Measurements from ENCODE around the gene ROBO1. TPM values are rescaled to one million over a fixed set of nuclear protein-coding genes. Genes with fewer than 3 reads are reported as not detected.

Gene ROBO1
- total RNA-seq, 1 experiment from 2014 or later: 33.9 TPM

DNA sequence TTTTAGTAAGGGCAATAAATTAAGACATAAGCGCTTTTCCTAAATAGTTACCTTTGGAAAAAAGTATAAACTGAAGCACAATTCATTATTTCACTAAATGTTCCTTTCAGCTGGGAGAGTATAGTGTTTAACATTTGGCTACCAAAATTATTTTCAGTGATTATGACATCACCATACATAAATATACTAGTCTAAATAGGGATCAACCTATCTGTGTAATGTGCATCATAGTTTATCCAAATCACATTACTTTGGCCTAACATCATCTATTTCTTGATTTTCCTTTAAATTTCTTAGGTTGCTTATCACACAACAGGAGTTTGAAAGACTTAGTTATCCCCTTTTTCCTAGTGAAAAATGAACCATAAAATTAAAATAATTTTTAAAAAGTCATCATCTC, 738.9 kb downstream of the ROBO1 start:
- Mint-ChIP-seq H3K27me3 (ENCODE audit: unreplicated experiment) (no peaks in the 10 kb centered on the region), H3K4me3 (ENCODE audit: low read depth, unreplicated experiment) (no peak overlapping the region), H3K36me3 (ENCODE audit: insufficient read depth, unreplicated experiment) (no peaks in the 10 kb centered on the region), H3K9me3 (ENCODE audit: low read depth, unreplicated experiment) (no peaks in the 10 kb centered on the region), H3K4me1 (ENCODE audit: low read depth, unreplicated experiment) (no peaks in the 10 kb centered on the region), H3K27ac (ENCODE audit: unreplicated experiment) (no peak overlapping the region)
- BruUV-seq (replicated peaks): no TSS peak
- intact Hi-C loops (cut with micrococcal nuclease; ENCODE audit: unreplicated experiment): loop anchor here (5.0 kb wide), 1 partner anchor 37 kb away; no protein-coding TSS in a partner anchor
- DNase-seq: no peak
- CTCF ChIA-PET: no interaction called here
- TF ChIP-seq CTCF (IDR thresholded peaks at IDR 0.05; ENCODE audit: unreplicated experiment): no peak

- TF ChIP-seq CTCF (IDR thresholded peaks at IDR 0.05; ENCODE audit: unreplicated experiment): no peak
- no peak for DNase-seq
- intact Hi-C loops (cut with micrococcal nuclease; ENCODE audit: unreplicated experiment): loop anchor here (5.0 kb wide), 1 partner anchor 35 kb away; no protein-coding TSS in a partner anchor
- BruUV-seq (replicated peaks): no TSS peak
- Mint-ChIP-seq H3K9me3 (ENCODE audit: low read depth, unreplicated experiment) (no peaks in the 10 kb centered on the region), H3K27ac (ENCODE audit: unreplicated experiment) (no peak overlapping the region), H3K4me1 (ENCODE audit: low read depth, unreplicated experiment) (no peaks in the 10 kb centered on the region), H3K36me3 (ENCODE audit: insufficient read depth, unreplicated experiment) (no peaks in the 10 kb centered on the region), H3K4me3 (ENCODE audit: low read depth, unreplicated experiment) (no peak overlapping the region), H3K27me3 (ENCODE audit: unreplicated experiment) (no peaks in the 10 kb centered on the region)
- CTCF ChIA-PET: no interaction called here
Measured at GRCh38 chr3:79027593-79027992, 740.2 kb downstream of the ROBO1 start.

DNA sequence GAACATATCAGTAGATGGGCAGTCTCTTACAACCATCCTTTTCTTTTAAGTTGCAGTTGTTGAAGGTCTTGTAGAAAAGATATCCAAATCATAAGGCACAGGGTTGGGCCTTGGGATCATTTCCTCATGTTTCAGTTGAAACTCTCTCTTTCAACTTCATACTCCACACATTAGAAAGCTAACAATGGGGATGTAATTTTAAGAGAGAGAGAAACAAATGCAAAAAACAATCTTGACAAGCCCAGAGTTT, 747.9 kb downstream of the ROBO1 start:
- no TSS peak for BruUV-seq (replicated peaks)
- H3K9me3 Mint-ChIP-seq (ENCODE audit: low read depth, unreplicated experiment): no peaks in the 10 kb centered on the region
- intact Hi-C loops (cut with micrococcal nuclease; ENCODE audit: unreplicated experiment): loop anchor here (5.0 kb wide), 1 partner anchor 753 kb away; no protein-coding TSS in a partner anchor
- H3K27me3 Mint-ChIP-seq (ENCODE audit: unreplicated experiment): no peaks in the 10 kb centered on the region
- no peak for DNase-seq
- no peak for TF ChIP-seq CTCF (IDR thresholded peaks at IDR 0.05; ENCODE audit: unreplicated experiment)
- no peak overlapping the region for H3K4me3 Mint-ChIP-seq (ENCODE audit: low read depth, unreplicated experiment)
- peak overlapping the region; percentile 93 for H3K27ac Mint-ChIP-seq (ENCODE audit: unreplicated experiment)
- no peaks in the 10 kb centered on the region for H3K36me3 Mint-ChIP-seq (ENCODE audit: insufficient read depth, unreplicated experiment)
- H3K4me1 Mint-ChIP-seq (ENCODE audit: low read depth, unreplicated experiment): peaks cover 8% of the 10 kb centered on the region
- CTCF ChIA-PET: no interaction called here

DNA sequence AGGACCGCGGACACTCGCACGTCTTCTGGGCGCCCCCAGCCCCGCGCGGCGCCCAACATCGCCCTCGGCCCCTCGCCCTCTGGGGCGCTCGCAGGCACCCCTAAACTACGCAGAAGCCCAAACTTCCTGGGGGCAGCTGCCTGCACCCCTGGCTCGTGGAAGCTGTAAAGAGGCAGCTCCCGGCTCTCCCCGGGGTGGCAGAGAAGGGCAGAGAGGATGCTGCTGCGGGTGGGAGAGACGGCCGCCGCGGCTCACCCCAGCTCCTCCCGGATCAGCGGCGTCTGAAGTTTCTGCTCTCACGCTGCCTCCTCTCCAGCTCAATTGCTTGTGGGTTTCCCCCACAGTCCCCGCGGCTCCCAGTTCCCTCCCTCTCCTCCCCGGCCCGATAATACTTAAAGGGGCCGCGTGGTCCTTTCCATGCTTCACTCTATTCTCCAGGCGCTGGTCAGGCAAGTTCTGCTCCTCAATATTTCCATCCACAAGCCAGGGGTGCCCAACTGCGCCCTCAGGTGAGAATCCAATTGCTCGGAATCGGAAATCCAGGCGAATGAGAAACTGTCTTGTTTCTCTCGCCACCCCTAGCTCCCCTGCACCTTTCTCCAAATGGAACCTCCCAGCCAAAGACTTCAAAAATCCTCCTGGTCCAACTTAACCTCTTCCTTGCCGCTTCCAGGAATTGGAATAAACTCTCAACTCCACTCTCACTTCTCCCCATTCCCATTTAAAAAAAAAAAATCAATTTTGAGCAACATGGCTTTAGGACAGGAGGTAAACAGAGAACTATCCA, 748.5 kb downstream of the ROBO1 start:
- H3K27me3 Mint-ChIP-seq (ENCODE audit: unreplicated experiment): no peaks in the 10 kb centered on the region
- intact Hi-C loops (cut with micrococcal nuclease; ENCODE audit: unreplicated experiment): loop anchor here (5.0 kb wide), 1 partner anchor 752 kb away; no protein-coding TSS in a partner anchor
- TF ChIP-seq CTCF (IDR thresholded peaks at IDR 0.05; ENCODE audit: unreplicated experiment): no peak
- no peaks in the 10 kb centered on the region for H3K9me3 Mint-ChIP-seq (ENCODE audit: low read depth, unreplicated experiment)
- DNase-seq: peak; percentile 80
- H3K27ac Mint-ChIP-seq (ENCODE audit: unreplicated experiment): peak overlapping the region; percentile 93
- CTCF ChIA-PET: interaction anchor here (1.0 kb wide), 1 partner anchor 27 kb away, joined by 5 read pairs; no protein-coding TSS in a partner anchor
- peaks cover 8% of the 10 kb centered on the region for H3K4me1 Mint-ChIP-seq (ENCODE audit: low read depth, unreplicated experiment)
- no peak overlapping the region for H3K4me3 Mint-ChIP-seq (ENCODE audit: low read depth, unreplicated experiment)
- no peaks in the 10 kb centered on the region for H3K36me3 Mint-ChIP-seq (ENCODE audit: insufficient read depth, unreplicated experiment)
- BruUV-seq (replicated peaks): no TSS peak
